Upper lobe of right lung (tissue), 1 donor: ENCODE data around the gene PRKN. TPM values are rescaled to one million over a fixed set of nuclear protein-coding genes. Genes with fewer than 3 reads are reported as not detected.

Source experiments
- ATAC-seq: fragments of 200-7000 bp; cut with Tn5 transposase; one replicate; pipeline ENCODE4 v1.9.1; 2020; ENCODE audit warnings: mild to moderate bottlenecking, moderate library complexity
- DNase-seq: peaks from one replicate; pipeline ENCODE4 v3.0.0-alpha.2; 2020
- H3K27ac ChIP-seq: fragments of 200-600 bp; one replicate; pipeline ENCODE4 v1.8.0; 2022
- H3K27me3 ChIP-seq: fragments of 200-600 bp; one replicate; pipeline ENCODE4 v1.8.0; 2022; ENCODE audit warnings: mild to moderate bottlenecking
- H3K36me3 ChIP-seq: fragments of 200-600 bp; one replicate; pipeline ENCODE4 v1.8.0; 2022
- H3K4me1 ChIP-seq: fragments of 200-600 bp; one replicate; pipeline ENCODE4 v1.8.0; 2022
- H3K4me3 ChIP-seq: fragments of 200-600 bp; one replicate; pipeline ENCODE4 v1.8.0; 2022; ENCODE audit warnings: mild to moderate bottlenecking
- H3K9me3 ChIP-seq: fragments of 200-600 bp; one replicate; pipeline ENCODE4 v1.8.0; 2022
- intact Hi-C: fragments of 100-400 bp; cut with DNase I; formaldehyde crosslinking; loops from one replicate; pipeline ENCODE4 v1.11.0; 2022
- total RNA-seq: library from RNA; stranded (reverse); fragmentation: NEBNext Ultra II Directional; extraction: Animal tissue kit (Norgen Biotek cat#: 25700); gene quantifications from one replicate; pipeline ENCODE4 v1.2.1, GENCODE V29; 2021
- TF ChIP-seq, protein P1 (sequence below): fragments of 200-600 bp; IDR thresholded peaks from one replicate; pipeline ENCODE4 v1.8.0; 2022; ENCODE audit warnings: antibody characterized with exemption
- donor health status: DM: no; HTN: yes; CAD: no; lungs with severe emphysema.

PRKN gene
- total RNA-seq, 1 donor from 2014 or later: 2.7 TPM

DNA sequence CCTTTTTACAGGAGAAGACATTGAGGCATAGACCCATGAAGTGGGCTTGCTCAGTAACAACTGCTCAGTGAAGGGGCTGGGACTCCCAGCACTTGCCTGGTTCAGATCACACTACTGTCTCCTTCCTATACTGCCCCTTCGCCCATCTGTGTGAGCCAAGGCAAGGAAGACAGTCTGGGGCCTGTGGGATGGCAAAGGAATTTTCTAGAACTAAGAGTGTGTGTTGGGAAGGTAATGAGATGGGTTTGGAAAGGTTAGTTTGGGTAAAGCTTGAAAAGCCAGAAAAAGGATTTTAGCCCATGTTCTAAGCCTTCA is 1240.4 kb downstream of the PRKN start:
- TF ChIP-seq, protein P1, sequence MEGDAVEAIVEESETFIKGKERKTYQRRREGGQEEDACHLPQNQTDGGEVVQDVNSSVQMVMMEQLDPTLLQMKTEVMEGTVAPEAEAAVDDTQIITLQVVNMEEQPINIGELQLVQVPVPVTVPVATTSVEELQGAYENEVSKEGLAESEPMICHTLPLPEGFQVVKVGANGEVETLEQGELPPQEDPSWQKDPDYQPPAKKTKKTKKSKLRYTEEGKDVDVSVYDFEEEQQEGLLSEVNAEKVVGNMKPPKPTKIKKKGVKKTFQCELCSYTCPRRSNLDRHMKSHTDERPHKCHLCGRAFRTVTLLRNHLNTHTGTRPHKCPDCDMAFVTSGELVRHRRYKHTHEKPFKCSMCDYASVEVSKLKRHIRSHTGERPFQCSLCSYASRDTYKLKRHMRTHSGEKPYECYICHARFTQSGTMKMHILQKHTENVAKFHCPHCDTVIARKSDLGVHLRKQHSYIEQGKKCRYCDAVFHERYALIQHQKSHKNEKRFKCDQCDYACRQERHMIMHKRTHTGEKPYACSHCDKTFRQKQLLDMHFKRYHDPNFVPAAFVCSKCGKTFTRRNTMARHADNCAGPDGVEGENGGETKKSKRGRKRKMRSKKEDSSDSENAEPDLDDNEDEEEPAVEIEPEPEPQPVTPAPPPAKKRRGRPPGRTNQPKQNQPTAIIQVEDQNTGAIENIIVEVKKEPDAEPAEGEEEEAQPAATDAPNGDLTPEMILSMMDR: no peak
- Histone ChIP-seq H3K4me1 (peaks cover 9% of the 10 kb centered on the region), H3K27ac (no peak overlapping the region), H3K9me3 (no peaks in the 10 kb centered on the region), H3K27me3 (no peaks in the 10 kb centered on the region), H3K36me3 (no peaks in the 10 kb centered on the region), H3K4me3 (no peak overlapping the region)
- ATAC-seq (no peak), DNase-seq (no peak)
- intact Hi-C loops: no loop called here

DNA sequence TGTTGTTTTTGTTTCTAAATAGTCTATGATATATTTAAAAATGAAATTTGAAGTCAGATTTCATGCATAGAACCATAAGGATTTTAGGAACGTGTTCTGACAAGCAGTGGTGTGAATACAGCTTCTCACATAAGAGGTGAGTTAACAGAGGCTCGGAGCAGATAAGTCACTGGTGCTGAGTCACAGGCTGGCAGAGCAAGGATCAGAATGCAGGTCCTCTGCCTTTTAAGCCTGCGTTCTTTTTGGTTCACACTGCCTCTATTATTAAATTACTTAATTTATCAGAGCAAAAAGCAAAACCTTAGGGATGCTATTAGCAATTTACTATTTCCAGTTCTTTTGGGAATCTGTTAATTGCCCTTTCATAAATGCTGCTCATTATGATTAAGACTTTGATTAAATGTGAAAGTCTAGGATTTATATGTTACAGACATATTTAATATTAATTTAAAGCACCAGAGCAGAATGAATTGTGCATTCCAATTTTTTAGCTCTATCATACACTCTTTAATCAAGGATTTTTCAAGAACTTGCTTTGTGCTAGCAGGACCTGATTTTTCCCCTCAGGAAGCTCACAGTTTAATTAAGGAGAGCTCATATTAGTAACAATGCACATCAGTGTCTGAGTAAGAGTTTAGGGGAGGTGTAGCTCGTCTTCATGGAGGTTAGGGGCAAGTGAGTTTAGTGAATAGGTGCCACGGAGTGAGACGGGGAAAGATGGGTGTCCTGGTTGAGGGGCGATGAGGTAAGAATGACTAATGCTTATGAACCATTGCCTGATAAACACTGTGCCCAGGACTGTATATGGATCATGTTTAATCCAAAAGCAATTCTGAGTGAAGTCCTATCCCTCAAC is 1241.0 kb downstream of the PRKN start:
- no peaks in the 10 kb centered on the region for H3K27me3 ChIP-seq
- peaks cover 11% of the 10 kb centered on the region for H3K4me1 ChIP-seq
- DNase-seq (no peak), ATAC-seq (no peak)
- H3K27ac ChIP-seq: no peak overlapping the region
- H3K36me3 ChIP-seq: no peaks in the 10 kb centered on the region
- TF ChIP-seq, protein P1: no peak
- H3K9me3 ChIP-seq: no peaks in the 10 kb centered on the region
- H3K4me3 ChIP-seq: no peak overlapping the region
- intact Hi-C loops: no loop called here

DNA sequence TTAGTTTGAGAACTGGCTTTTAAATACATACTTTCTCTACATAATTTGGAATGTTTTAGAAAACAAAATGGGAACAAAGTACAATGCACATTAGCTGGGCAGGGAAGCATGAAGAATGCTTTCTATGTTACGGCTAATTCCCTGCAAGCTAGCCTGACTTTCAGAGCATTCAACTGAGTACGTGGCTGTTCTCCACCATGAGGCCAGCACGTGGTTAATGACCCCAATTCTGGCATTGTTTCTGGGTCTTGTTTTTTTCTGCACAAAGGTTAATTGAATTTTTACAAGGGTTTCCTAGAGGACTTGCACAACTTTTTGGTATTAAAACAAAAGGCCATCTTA is 1245.1 kb downstream of the PRKN start:
- Histone ChIP-seq H3K27ac (no peak overlapping the region), H3K4me3 (no peak overlapping the region), H3K9me3 (no peaks in the 10 kb centered on the region), H3K4me1 (peaks cover 11% of the 10 kb centered on the region), H3K36me3 (no peaks in the 10 kb centered on the region), H3K27me3 (no peaks in the 10 kb centered on the region)
- TF ChIP-seq, protein P1: no peak
- DNase-seq (no peak), ATAC-seq (no peak)
- intact Hi-C loops: no loop called here

DNA sequence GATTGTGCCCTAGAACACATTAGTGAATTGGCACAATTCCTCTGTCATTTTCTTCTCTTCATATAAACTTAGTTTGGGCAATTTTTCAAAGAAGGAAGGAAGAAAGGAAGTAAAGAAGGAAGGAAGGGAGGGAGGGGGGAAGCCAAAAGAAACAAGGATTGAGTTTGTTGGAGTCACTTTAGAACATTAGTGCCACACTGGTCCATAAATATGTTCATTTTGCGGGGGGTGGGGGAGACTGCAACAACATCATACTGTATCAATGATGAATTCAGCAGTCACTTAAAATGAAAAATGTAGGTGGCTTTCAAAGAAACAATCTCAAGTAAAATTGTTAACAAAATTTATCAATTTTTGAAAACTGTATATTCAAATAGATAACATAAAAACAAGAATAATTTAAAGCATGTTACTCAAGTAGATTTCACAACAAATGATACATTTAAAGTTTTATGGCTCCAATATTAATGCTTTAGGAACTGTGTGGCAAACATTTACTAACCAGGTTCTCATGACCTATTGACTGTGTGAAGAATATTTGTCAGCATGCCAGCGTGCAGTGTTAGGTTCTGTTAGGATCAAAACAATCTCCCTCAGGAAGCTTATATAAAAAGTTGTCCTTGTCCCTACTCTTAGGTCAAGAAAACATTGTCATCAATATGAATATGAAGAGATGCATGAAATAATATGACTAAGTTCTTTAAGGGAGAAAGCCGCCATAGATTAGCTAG is 1245.6 kb downstream of the PRKN start:
- peaks cover 11% of the 10 kb centered on the region for H3K4me1 ChIP-seq
- H3K9me3 ChIP-seq: no peaks in the 10 kb centered on the region
- intact Hi-C loops: no loop called here
- DNase-seq: no peak
- no peak for ATAC-seq
- TF ChIP-seq, protein P1: no peak
- no peak overlapping the region for H3K4me3 ChIP-seq
- H3K36me3 ChIP-seq: no peaks in the 10 kb centered on the region
- no peak overlapping the region for H3K27ac ChIP-seq
- H3K27me3 ChIP-seq: no peaks in the 10 kb centered on the region

DNA sequence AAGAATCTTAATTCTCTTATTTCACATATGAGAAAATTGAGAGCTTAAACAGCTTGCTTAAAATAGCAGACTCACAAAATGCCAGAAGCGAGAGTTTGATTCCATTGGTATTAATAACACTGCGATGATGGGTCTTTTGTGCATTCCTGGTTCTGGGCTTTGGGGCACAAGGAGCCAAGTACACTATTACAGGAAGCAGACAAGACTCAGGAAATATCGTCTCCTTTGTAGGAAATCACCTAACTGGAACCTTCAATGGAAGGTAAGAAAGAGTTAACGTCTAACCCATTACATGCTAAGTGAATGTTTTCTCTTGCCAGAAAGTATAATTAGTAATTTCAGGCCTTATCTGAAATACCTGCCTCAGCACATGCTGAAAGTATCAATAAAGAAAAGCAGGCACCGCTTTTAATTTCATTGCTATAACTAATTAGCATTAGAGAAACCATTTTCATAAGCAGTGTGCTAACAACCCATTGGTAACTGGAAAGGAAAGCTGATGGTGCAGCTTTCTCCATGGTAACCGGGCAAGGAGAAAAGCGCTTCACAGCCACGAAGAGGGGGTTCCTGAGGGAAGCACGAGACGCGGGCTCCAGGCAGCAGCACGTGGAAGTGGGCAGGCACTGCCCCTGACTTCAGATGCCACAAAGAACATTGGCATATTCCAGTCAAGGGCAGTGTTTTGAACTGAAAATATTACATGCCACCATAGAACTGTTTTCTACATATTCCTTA is 1247.0 kb downstream of the PRKN start:
- peaks cover 11% of the 10 kb centered on the region for H3K4me1 ChIP-seq
- ATAC-seq (no peak), DNase-seq (no peak)
- no peak overlapping the region for H3K27ac ChIP-seq
- TF ChIP-seq, protein P1: no peak
- no peak overlapping the region for H3K4me3 ChIP-seq
- no peaks in the 10 kb centered on the region for H3K36me3 ChIP-seq
- H3K27me3 ChIP-seq: no peaks in the 10 kb centered on the region
- H3K9me3 ChIP-seq: no peaks in the 10 kb centered on the region
- intact Hi-C loops: no loop called here
